GM12892 (cell line): ENCODE data around the gene XYLT1.

Source experiments
- POLR2AphosphoS5 ChIP-seq: IDR thresholded peaks from 2 replicates; pipeline ENCODE4 v1.6.1; 2011; ENCODE audit warnings: low read depth, low read length, control low read depth
- TAF1 ChIP-seq: IDR thresholded peaks from 2 replicates; pipeline ENCODE4 v1.6.1; 2011; ENCODE audit warnings: low read depth, mild to moderate bottlenecking, control low read depth, low read length, borderline replicate concordance

- TF ChIP-seq POLR2AphosphoS5 (no peak), TAF1 (no peak)
Measured at GRCh38 chr16:17224879-17225281, 245.9 kb downstream of the XYLT1 start.
